Tibial nerve (tissue), 4 donors: Measurements from ENCODE around the gene ADH6. TPM values are rescaled to one million over a fixed set of nuclear protein-coding genes. Genes with fewer than 3 reads are reported as not detected.

Experiments
- DNase-seq, 2 donors: peaks; one replicate each; pipeline ENCODE4 v3.0.0-alpha.2; 2019; ENCODE audit warnings: low spot score in 2 of 2
- H3K27ac ChIP-seq, 4 donors: fragments of 200-600 bp; sonication (generic) in 3 of 4; one replicate each; pipeline ENCODE4 v1.5.1; 2017 to 2019; ENCODE audit warnings: mild to moderate bottlenecking in 1 of 4
- H3K27me3 ChIP-seq, 2 donors: fragments of 200-600 bp; sonication (generic) in 1 of 2; one replicate each; pipeline versions ENCODE4 v1.5.1 to v1.6.0; 2017 to 2019
- H3K36me3 ChIP-seq, 3 donors: fragments of 200-600 bp; sonication (generic); one replicate each; pipeline ENCODE4 v1.5.1; 2018 to 2019
- H3K4me1 ChIP-seq, 4 donors: fragments of 200-600 bp; sonication (generic) in 3 of 4; one replicate each; pipeline ENCODE4 v1.5.1; 2017 to 2019
- H3K4me3 ChIP-seq, 4 donors: fragments of 200-600 bp; sonication (generic) in 3 of 4; one replicate each; pipeline ENCODE4 v1.5.1; 2017 to 2019; ENCODE audit warnings: mild to moderate bottlenecking in 1 of 4, moderate library complexity in 1 of 4
- H3K9me3 ChIP-seq, 4 donors: fragments of 200-600 bp; sonication (generic) in 3 of 4; one replicate each; pipeline ENCODE4 v1.5.1; 2017 to 2019
- CTCF ChIP-seq, 5 experiments: fragments of 200-600 bp in 3 of 5; fragments of 450-650 bp in 2 of 5; sonication (generic) in 3 of 5; IDR thresholded peaks; one replicate each; pipeline ENCODE4 v1.5.1; 2016 to 2019; ENCODE audit warnings: antibody characterized with exemption in 5 of 5, mild to moderate bottlenecking in 3 of 5, moderate library complexity in 2 of 5
- EP300 ChIP-seq, 2 donors: sonication (generic); formaldehyde crosslinking; IDR thresholded peaks; one replicate each; pipeline ENCODE4 v1.6.1; 2017; ENCODE audit warnings: antibody characterized with exemption in 2 of 2, mild to moderate bottlenecking in 1 of 2
- POLR2A ChIP-seq, 2 donors: fragments of 450-650 bp; IDR thresholded peaks; one replicate each; pipeline ENCODE4 v1.6.1; 2017; ENCODE audit warnings: antibody characterized with exemption in 2 of 2, mild to moderate bottlenecking in 2 of 2, moderate library complexity in 2 of 2
- WGBS, 2 donors: methylation state at CpG; one replicate each; pipeline ENCODE4 v1.1.5; 2018; 5-methylcytosine and 5-hydroxymethylcytosine counted together
- total RNA-seq, 4 donors: library from RNA; depleted of rRNA; stranded (reverse); fragments of >200 nt; gene quantifications; one replicate each; pipeline ENCODE4 v1.1.0, GENCODE V29; 2016

The ADH6 gene
- total RNA-seq: not detected

GRCh38 chr4:99219072-99219471 lies at the start of gene ADH6:
Gene ADH6 (minus strand): TSS chr4:99219246. CDS start chr4:99219152, 94 bp downstream.
- Histone ChIP-seq H3K27ac (peak within 1 kb of the TSS in 1 of 4 donors; percentile 25), H3K4me3 (no peak within 1 kb of the TSS), H3K27me3 (no peaks in the 10 kb centered on the region), H3K36me3 (no peaks in the 10 kb centered on the region), H3K9me3 (no peaks in the 10 kb centered on the region), H3K4me1 (no peaks in the 10 kb centered on the region)
- no peak for DNase-seq
- TF ChIP-seq EP300 (IDR thresholded peaks at IDR 0.05) (no peak), CTCF (IDR thresholded peaks at IDR 0.05) (no peak), POLR2A (IDR thresholded peaks at IDR 0.05) (no peak)
- WGBS, 2 donors: 85 to 89% methylated on average over 3 of the region's 3 CpGs

GRCh38 chr4:99264927-99265326 lies 45.9 kb upstream of the ADH6 start:
- no peak for TF ChIP-seq EP300 (IDR thresholded peaks at IDR 0.05)
- no peak for TF ChIP-seq POLR2A (IDR thresholded peaks at IDR 0.05)
- no peak for TF ChIP-seq CTCF (IDR thresholded peaks at IDR 0.05)
- Histone ChIP-seq H3K27ac (no peak overlapping the region), H3K9me3 (peaks cover 0 to 14% (median 0%) of the 10 kb centered on the region in 4 donors), H3K27me3 (no peaks in the 10 kb centered on the region), H3K4me3 (no peak overlapping the region), H3K4me1 (no peaks in the 10 kb centered on the region), H3K36me3 (peaks cover 0 to 3% (median 0%) of the 10 kb centered on the region in 3 donors)
- DNase-seq: no peak

GRCh38 chr4:99252746-99253145 lies 33.7 kb upstream of the ADH6 start:
- TF ChIP-seq EP300 (IDR thresholded peaks at IDR 0.05): no peak
- TF ChIP-seq CTCF (IDR thresholded peaks at IDR 0.05): no peak
- no peak for TF ChIP-seq POLR2A (IDR thresholded peaks at IDR 0.05)
- Histone ChIP-seq H3K4me1 (no peaks in the 10 kb centered on the region), H3K27me3 (no peaks in the 10 kb centered on the region), H3K4me3 (no peak overlapping the region), H3K36me3 (no peaks in the 10 kb centered on the region), H3K27ac (no peak overlapping the region), H3K9me3 (no peaks in the 10 kb centered on the region)
- DNase-seq: no peak
- 87% methylated on average over 4 of the region's 4 CpGs for WGBS, 2 donors

GRCh38 chr4:99248714-99249113 lies 29.7 kb upstream of the ADH6 start:
- H3K4me1 ChIP-seq: no peaks in the 10 kb centered on the region
- TF ChIP-seq POLR2A (IDR thresholded peaks at IDR 0.05): no peak
- TF ChIP-seq EP300 (IDR thresholded peaks at IDR 0.05): no peak
- TF ChIP-seq CTCF (IDR thresholded peaks at IDR 0.05): no peak
- 79 to 90% methylated on average over 1 of the region's 1 CpG for WGBS, 2 donors
- H3K27me3 ChIP-seq: no peaks in the 10 kb centered on the region
- DNase-seq: no peak
- H3K4me3 ChIP-seq: no peak overlapping the region
- no peaks in the 10 kb centered on the region for H3K36me3 ChIP-seq
- no peak overlapping the region for H3K27ac ChIP-seq
- peaks cover 0 to 28% (median 5%) of the 10 kb centered on the region in 4 donors for H3K9me3 ChIP-seq

GRCh38 chr4:99235955-99236354 lies 16.9 kb upstream of the ADH6 start:
- Histone ChIP-seq H3K27ac (no peak overlapping the region), H3K4me3 (no peak overlapping the region), H3K9me3 (peaks cover 0 to 28% (median 0%) of the 10 kb centered on the region in 4 donors), H3K4me1 (peaks cover 0 to 5% (median 0%) of the 10 kb centered on the region in 4 donors), H3K36me3 (no peaks in the 10 kb centered on the region), H3K27me3 (no peaks in the 10 kb centered on the region)
- TF ChIP-seq POLR2A (IDR thresholded peaks at IDR 0.05): no peak
- no peak for TF ChIP-seq EP300 (IDR thresholded peaks at IDR 0.05)
- TF ChIP-seq CTCF (IDR thresholded peaks at IDR 0.05): no peak
- no peak for DNase-seq
- WGBS, 2 donors: 67 to 83% methylated on average over 1 of the region's 1 CpG
